IMR-90 (cell line): ENCODE measurements around the gene SPAAR. TPM values are rescaled to one million over a fixed set of nuclear protein-coding genes. Genes with fewer than 3 reads are reported as not detected.

Experiments
- ATAC-seq: fragments of 200-7000 bp; cut with Tn5 transposase; 2 replicates; pipeline ENCODE4 v1.9.1; 2020; ENCODE audit warnings: low read depth, mild to moderate bottlenecking, moderate library complexity
- BruUV-seq: library from RNA; stranded (reverse); fragments of 400-500 nt; replicated peaks from 2 replicates; lab custom pipeline; 2021; lab: Mats Ljungman, UMichigan
- CTCF ChIA-PET: fragments of 300-600 bp; formaldehyde crosslinking; extraction: SDS; loops from one replicate; lab custom pipeline; 2021; ENCODE audit warnings: antibody characterized with exemption; lab: Yijun Ruan, JAX
- POLR2A ChIA-PET: fragments of 300-600 bp; sonication (Branson Sonifier 250); formaldehyde crosslinking; loops from one replicate; lab custom pipeline; 2022; ENCODE audit warnings: antibody characterized with exemption; ENCODE audit not compliant: unreplicated experiment; lab: Charles Lee
- DNase-seq: peaks from one replicate; pipeline ENCODE4 v3.0.0; 2013
- H2AFZ ChIP-seq: replicated peaks from 2 replicates; pipeline ENCODE3; 2013; ENCODE audit warnings: low read length, mild to moderate bottlenecking; ENCODE audit not compliant: poor library complexity
- H2AK5ac ChIP-seq: 2 replicates; pipeline ENCODE4 v1.6.1; 2013; ENCODE audit warnings: low read depth, low read length, inconsistent platforms
- H2AK9ac ChIP-seq: replicated peaks from 2 replicates; pipeline ENCODE3; 2013; ENCODE audit warnings: mild to moderate bottlenecking, low read depth, low read length, moderate library complexity; ENCODE audit not compliant: poor library complexity
- H2BK120ac ChIP-seq: 2 replicates; pipeline ENCODE4 v1.6.1; 2013; ENCODE audit warnings: low read depth, low read length, inconsistent platforms
- H2BK15ac ChIP-seq: 3 replicates; pipeline ENCODE4 v1.6.1; 2013; ENCODE audit warnings: low read depth, low read length, inconsistent platforms
- H2BK20ac ChIP-seq: 2 replicates; pipeline ENCODE4 v1.6.1; 2013; ENCODE audit warnings: low read depth, mild to moderate bottlenecking, inconsistent platforms, low read length, moderate library complexity
- H2BK5ac ChIP-seq: 2 replicates; pipeline ENCODE4 v1.6.1; 2013; ENCODE audit warnings: mild to moderate bottlenecking, low read depth, low read length, inconsistent platforms; ENCODE audit not compliant: poor library complexity, severe bottlenecking
- H3K14ac ChIP-seq: replicated peaks from 2 replicates; pipeline ENCODE4 v1.6.1; 2013; ENCODE audit warnings: low read depth, low read length, inconsistent platforms
- H3K18ac ChIP-seq: 2 replicates; pipeline ENCODE4 v1.6.1; 2013; ENCODE audit warnings: low read depth, low read length, control low read depth
- H3K23ac ChIP-seq: 2 replicates; pipeline ENCODE4 v1.6.1; 2013; ENCODE audit warnings: low read depth, low read length, inconsistent platforms
- H3K27ac ChIP-seq: 2 replicates; pipeline ENCODE4 v1.5.1; 2013; ENCODE audit warnings: mild to moderate bottlenecking, control low read depth, low read length; ENCODE audit not compliant: insufficient read depth
- H3K27me3 ChIP-seq: 2 replicates; pipeline ENCODE4 v1.6.1; 2013; ENCODE audit warnings: low read length; ENCODE audit not compliant: control insufficient read depth, insufficient read depth
- H3K36me3 ChIP-seq: 2 replicates; pipeline ENCODE4 v1.6.1; 2013; ENCODE audit warnings: low read length, mixed read lengths; ENCODE audit not compliant: control insufficient read depth, insufficient read depth
- H3K4ac ChIP-seq: 2 replicates; pipeline ENCODE4 v1.6.1; 2013; ENCODE audit warnings: low read depth, low read length, inconsistent platforms
- H3K4me1 ChIP-seq: 2 replicates; pipeline ENCODE4 v1.6.1; 2013; ENCODE audit warnings: low read length, mixed read lengths; ENCODE audit not compliant: control insufficient read depth, insufficient read depth
- H3K4me2 ChIP-seq: 2 replicates; pipeline ENCODE4 v1.6.1; 2013; ENCODE audit warnings: low read depth, mild to moderate bottlenecking, control low read depth, low read length, moderate library complexity
- H3K4me3 ChIP-seq: 2 replicates; pipeline ENCODE4 v1.5.1; 2013; ENCODE audit warnings: low read depth, mild to moderate bottlenecking, control low read depth, low read length, moderate library complexity; ENCODE audit not compliant: insufficient read depth
- H3K56ac ChIP-seq: 2 replicates; pipeline ENCODE4 v1.6.1; 2013; ENCODE audit warnings: low read length, inconsistent platforms; ENCODE audit not compliant: insufficient read depth; ENCODE audit errors: extremely low read depth
- H3K79me1 ChIP-seq, 2 experiments: 2 replicates each; pipeline ENCODE4 v1.6.1; 2013; ENCODE audit warnings: low read length in 2 of 2, inconsistent platforms in 1 of 2, low read depth in 1 of 2
- H3K9ac ChIP-seq: 2 replicates; pipeline ENCODE4 v1.6.1; 2013; ENCODE audit warnings: low read depth, low read length, control low read depth
- H3K9me1 ChIP-seq: 2 replicates; pipeline ENCODE4 v1.6.1; 2013; ENCODE audit warnings: low read length, inconsistent platforms; ENCODE audit not compliant: insufficient read depth
- H3K9me3 ChIP-seq: 2 replicates; pipeline ENCODE4 v1.6.1; 2013; ENCODE audit warnings: low read length; ENCODE audit not compliant: control insufficient read depth, insufficient read depth
- H4K20me1 ChIP-seq: 2 replicates; pipeline ENCODE4 v1.6.1; 2013; ENCODE audit warnings: low read length, inconsistent platforms; ENCODE audit not compliant: insufficient read depth
- H4K5ac ChIP-seq: 2 replicates; pipeline ENCODE4 v1.6.1; 2013; ENCODE audit warnings: mild to moderate bottlenecking, low read depth, low read length, control low read depth
- H4K8ac ChIP-seq, 2 experiments: 2 replicates each; pipeline ENCODE4 v1.6.1; 2013; ENCODE audit warnings: low read depth in 2 of 2, low read length in 2 of 2, control low read depth in 1 of 2, inconsistent platforms in 1 of 2
- H4K91ac ChIP-seq: 2 replicates; pipeline ENCODE4 v1.6.1; 2013; ENCODE audit warnings: low read depth, low read length, inconsistent platforms; ENCODE audit not compliant: insufficient read depth
- BHLHE40 ChIP-seq: fragments of 150-350 bp; IDR thresholded peaks from 2 replicates; pipeline ENCODE4 v1.6.1; 2016; ENCODE audit warnings: mild to moderate bottlenecking, low read depth, low read length
- CEBPB ChIP-seq: IDR thresholded peaks from 2 replicates; pipeline ENCODE4 v1.6.1; 2012; ENCODE audit warnings: low read depth, low read length, improper control_type of control experiment
- CHD1 ChIP-seq: IDR thresholded peaks from 2 replicates; pipeline ENCODE4 v1.6.1; 2012; ENCODE audit warnings: low read depth, low read length, improper control_type of control experiment
- FOS ChIP-seq: fragments of 150-350 bp; IDR thresholded peaks from 2 replicates; pipeline ENCODE4 v1.6.1; 2016; ENCODE audit warnings: low read depth, low read length
- MAFK ChIP-seq: IDR thresholded peaks from 2 replicates; pipeline ENCODE4 v1.6.1; 2012; ENCODE audit warnings: low read depth, low read length, improper control_type of control experiment
- MAZ ChIP-seq: IDR thresholded peaks from 2 replicates; pipeline ENCODE4 v1.6.1; 2012; ENCODE audit warnings: low read depth, mild to moderate bottlenecking, low read length, improper control_type of control experiment, moderate library complexity, borderline replicate concordance
- MXI1 ChIP-seq: IDR thresholded peaks from 2 replicates; pipeline ENCODE4 v1.6.1; 2012; ENCODE audit warnings: low read depth, mild to moderate bottlenecking, low read length, moderate library complexity, borderline replicate concordance
- NFE2L2 ChIP-seq: fragments of 150-350 bp; IDR thresholded peaks from 2 replicates; pipeline ENCODE4 v1.6.1; 2016; ENCODE audit warnings: low read depth, mild to moderate bottlenecking, low read length
- POLR2A ChIP-seq: IDR thresholded peaks from 2 replicates; pipeline ENCODE4 v1.6.1; 2012; ENCODE audit warnings: mild to moderate bottlenecking, low read depth, low read length
- RAD21 ChIP-seq: IDR thresholded peaks from 2 replicates; pipeline ENCODE4 v1.6.1; 2012; ENCODE audit warnings: low read length, improper control_type of control experiment
- RCOR1 ChIP-seq: IDR thresholded peaks from 2 replicates; pipeline ENCODE4 v1.6.1; 2012; ENCODE audit warnings: mild to moderate bottlenecking, low read length, improper control_type of control experiment; ENCODE audit not compliant: insufficient replicate concordance
- RFX5 ChIP-seq: IDR thresholded peaks from 2 replicates; pipeline ENCODE4 v1.8.0; 2012; ENCODE audit warnings: low read depth, mild to moderate bottlenecking, low read length, moderate library complexity
- SMC3 ChIP-seq: fragments of 150-350 bp; IDR thresholded peaks from 2 replicates; pipeline ENCODE4 v1.6.1; 2016; ENCODE audit warnings: low read depth, mild to moderate bottlenecking, antibody characterized with exemption, low read length, moderate library complexity
- WGBS, 2 experiments: methylation state at CpG; one replicate each; pipeline versions ENCODE4 v1.1.5 to v1.1.7; 2013; ENCODE audit warnings: missing lambda C conversion rate in 2 of 2; ENCODE audit not compliant: insufficient read length in 1 of 2; ENCODE audit errors: extremely low coverage in 2 of 2; 5-methylcytosine and 5-hydroxymethylcytosine counted together
- dilution Hi-C: fragments of 300-500 bp; cut with HindIII; formaldehyde crosslinking; loops from one replicate; pipeline ENCODE4 v1.14.3; 2018; ENCODE audit warnings: low sequenced_read_pairs; ENCODE audit not compliant: unreplicated experiment
- in situ Hi-C: fragments of 300-500 bp; cut with MboI; formaldehyde crosslinking; loops from 3 replicates; pipeline ENCODE4 v1.14.3; 2019; ENCODE audit warnings: low sequenced_read_pairs, inconsistent platforms, mixed read lengths
- intact Hi-C: fragments of 100-400 bp; cut with micrococcal nuclease; formaldehyde crosslinking; loops from 2 replicates; pipeline ENCODE4 v1.10.0; 2022
- polyA plus RNA-seq, 3 experiments: library from polyadenylated mRNA; depleted of rRNA; stranded (reverse); fragments of >200 nt; gene quantifications; 2 replicates each; pipeline ENCODE4 v1.2.3, GENCODE V29; 2012; ENCODE audit warnings: low replicate concordance in 1 of 3
- total RNA-seq: library from RNA; depleted of rRNA; stranded (reverse); fragments of >200 nt; gene quantifications from 2 replicates; pipeline ENCODE4 v1.2.3, GENCODE V29; 2012
- TF ChIP-seq, protein P1 (sequence below): fragments of 150-350 bp; IDR thresholded peaks from 2 replicates; pipeline ENCODE4 v1.6.1; 2016; ENCODE audit warnings: low read depth, mild to moderate bottlenecking, low read length, moderate library complexity, borderline replicate concordance
- TF ChIP-seq, protein P2 (sequence below): fragments of 150-350 bp; IDR thresholded peaks from 2 replicates; pipeline ENCODE4 v1.6.1; 2017; ENCODE audit warnings: mild to moderate bottlenecking, antibody characterized with exemption, low read length, low read depth
- TF ChIP-seq, protein P3 (sequence below): conservative IDR thresholded peaks from 2 replicates; pipeline ENCODE4 v1.5.1; 2012; ENCODE audit warnings: mild to moderate bottlenecking, low read depth, low read length, improper control_type of control experiment

The SPAAR gene
- total and polyA plus RNA-seq, 2 of the 4 experiments (the other 2 are of a cell fraction): 0.18 to 0.32 TPM

DNA sequence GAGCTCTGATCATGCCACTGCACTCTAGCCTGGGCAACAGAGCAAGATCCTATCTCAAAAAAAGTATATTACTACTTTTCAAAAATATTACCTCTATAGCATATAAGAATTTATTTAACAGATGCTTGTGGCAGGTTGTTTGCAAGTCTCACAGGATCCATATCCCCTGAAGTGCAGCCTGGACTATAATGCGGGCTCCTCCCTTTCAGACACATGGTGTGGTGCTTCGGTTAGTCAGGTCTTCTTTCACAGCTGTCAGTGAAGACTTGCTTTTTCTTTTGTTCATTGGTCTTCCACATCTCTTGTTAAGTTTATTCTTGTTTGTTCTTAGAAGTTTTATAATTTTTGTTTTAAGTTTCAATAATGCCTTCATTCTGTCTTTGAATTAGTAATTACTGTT lies 12.7 kb upstream of the SPAAR start:
- no peaks in the 10 kb centered on the region for H3K9me1 ChIP-seq
- H3K9ac ChIP-seq: no peak overlapping the region
- H2BK20ac ChIP-seq: no peak overlapping the region
- H4K8ac ChIP-seq: no peak overlapping the region
- H3K4me2 ChIP-seq: no peak overlapping the region
- DNase-seq: no peak
- H2BK5ac ChIP-seq: no peak overlapping the region
- no peak overlapping the region for H3K56ac ChIP-seq
- intact Hi-C loops (no loop called here), in situ Hi-C loops (no loop called here), dilution Hi-C loops (no loop called here)
- H3K14ac ChIP-seq: no peak overlapping the region
- no peaks in the 10 kb centered on the region for H3K36me3 ChIP-seq
- H3K4me3 ChIP-seq: no peak overlapping the region
- no CpG with 5 or more reads among the region's 2 CpGs for WGBS, 2 experiments
- H4K20me1 ChIP-seq: no peaks in the 10 kb centered on the region
- H2BK120ac ChIP-seq: no peak overlapping the region
- no peak overlapping the region for H2BK15ac ChIP-seq
- BruUV-seq: no TSS peak
- TF ChIP-seq CEBPB: no peak
- TF ChIP-seq RAD21: no peak
- TF ChIP-seq CHD1: no peak
- TF ChIP-seq BHLHE40: no peak
- TF ChIP-seq, protein P1, sequence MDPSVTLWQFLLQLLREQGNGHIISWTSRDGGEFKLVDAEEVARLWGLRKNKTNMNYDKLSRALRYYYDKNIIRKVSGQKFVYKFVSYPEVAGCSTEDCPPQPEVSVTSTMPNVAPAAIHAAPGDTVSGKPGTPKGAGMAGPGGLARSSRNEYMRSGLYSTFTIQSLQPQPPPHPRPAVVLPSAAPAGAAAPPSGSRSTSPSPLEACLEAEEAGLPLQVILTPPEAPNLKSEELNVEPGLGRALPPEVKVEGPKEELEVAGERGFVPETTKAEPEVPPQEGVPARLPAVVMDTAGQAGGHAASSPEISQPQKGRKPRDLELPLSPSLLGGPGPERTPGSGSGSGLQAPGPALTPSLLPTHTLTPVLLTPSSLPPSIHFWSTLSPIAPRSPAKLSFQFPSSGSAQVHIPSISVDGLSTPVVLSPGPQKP: no peak
- TF ChIP-seq, protein P2, sequence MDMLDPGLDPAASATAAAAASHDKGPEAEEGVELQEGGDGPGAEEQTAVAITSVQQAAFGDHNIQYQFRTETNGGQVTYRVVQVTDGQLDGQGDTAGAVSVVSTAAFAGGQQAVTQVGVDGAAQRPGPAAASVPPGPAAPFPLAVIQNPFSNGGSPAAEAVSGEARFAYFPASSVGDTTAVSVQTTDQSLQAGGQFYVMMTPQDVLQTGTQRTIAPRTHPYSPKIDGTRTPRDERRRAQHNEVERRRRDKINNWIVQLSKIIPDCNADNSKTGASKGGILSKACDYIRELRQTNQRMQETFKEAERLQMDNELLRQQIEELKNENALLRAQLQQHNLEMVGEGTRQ: no peak
- TF ChIP-seq NFE2L2: no peak
- TF ChIP-seq MAZ: no peak
- TF ChIP-seq RCOR1: no peak
- no peak for TF ChIP-seq SMC3
- TF ChIP-seq, protein P3, sequence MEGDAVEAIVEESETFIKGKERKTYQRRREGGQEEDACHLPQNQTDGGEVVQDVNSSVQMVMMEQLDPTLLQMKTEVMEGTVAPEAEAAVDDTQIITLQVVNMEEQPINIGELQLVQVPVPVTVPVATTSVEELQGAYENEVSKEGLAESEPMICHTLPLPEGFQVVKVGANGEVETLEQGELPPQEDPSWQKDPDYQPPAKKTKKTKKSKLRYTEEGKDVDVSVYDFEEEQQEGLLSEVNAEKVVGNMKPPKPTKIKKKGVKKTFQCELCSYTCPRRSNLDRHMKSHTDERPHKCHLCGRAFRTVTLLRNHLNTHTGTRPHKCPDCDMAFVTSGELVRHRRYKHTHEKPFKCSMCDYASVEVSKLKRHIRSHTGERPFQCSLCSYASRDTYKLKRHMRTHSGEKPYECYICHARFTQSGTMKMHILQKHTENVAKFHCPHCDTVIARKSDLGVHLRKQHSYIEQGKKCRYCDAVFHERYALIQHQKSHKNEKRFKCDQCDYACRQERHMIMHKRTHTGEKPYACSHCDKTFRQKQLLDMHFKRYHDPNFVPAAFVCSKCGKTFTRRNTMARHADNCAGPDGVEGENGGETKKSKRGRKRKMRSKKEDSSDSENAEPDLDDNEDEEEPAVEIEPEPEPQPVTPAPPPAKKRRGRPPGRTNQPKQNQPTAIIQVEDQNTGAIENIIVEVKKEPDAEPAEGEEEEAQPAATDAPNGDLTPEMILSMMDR: no peak
- no peak for TF ChIP-seq MAFK
- no peak for TF ChIP-seq MXI1
- no peak for TF ChIP-seq POLR2A
- no peak for TF ChIP-seq RFX5
- no peak for TF ChIP-seq FOS
- no peak overlapping the region for H3K27ac ChIP-seq
- H3K18ac ChIP-seq: no peak overlapping the region
- no peaks in the 10 kb centered on the region for H3K4me1 ChIP-seq
- no peak overlapping the region for H2AK9ac ChIP-seq
- CTCF ChIA-PET: interaction anchor here (1.0 to 2.4 kb wide), 2 partner anchors 14 to 49 kb away, joined by 3 to 7 read pairs; no protein-coding TSS in a partner anchor
- H3K79me1 ChIP-seq: no peaks in the 10 kb centered on the region
- H3K27me3 ChIP-seq: peaks cover 35% of the 10 kb centered on the region
- H3K23ac ChIP-seq: no peak overlapping the region
- H3K9me3 ChIP-seq: no peaks in the 10 kb centered on the region
- no peak overlapping the region for H2AFZ ChIP-seq
- H2AK5ac ChIP-seq: no peak overlapping the region
- POLR2A ChIA-PET: no interaction called here
- no peak overlapping the region for H4K5ac ChIP-seq
- H3K4ac ChIP-seq: no peak overlapping the region
- H4K91ac ChIP-seq: no peak overlapping the region
- ATAC-seq: no peak
